GM11168 (cell line): ENCODE measurements around the gene RASSF6.
"Not testable (repeated sequence)": the region's sequence is repeated elsewhere in the genome, so short reads cannot be mapped to it uniquely, and the experiment has no call there.

Source experiments
- in situ Hi-C: fragments of 300-500 bp; cut with MboI; formaldehyde crosslinking; loops from one replicate; pipeline ENCODE4 v1.12.0; 2022; ENCODE audit warnings: low sequenced_read_pairs; ENCODE audit not compliant: unreplicated experiment

RASSF6 gene

GRCh38 chr4:73585345-73585744 is 34.9 kb downstream of the RASSF6 start:
- in situ Hi-C loops, result no loop called here

- in situ Hi-C loops, result no loop called here
Measured at GRCh38 chr4:73583666-73584065, 36.6 kb downstream of the RASSF6 start.

- in situ Hi-C loops, result no loop called here
Measured at GRCh38 chr4:73577371-73577770, 42.9 kb downstream of the RASSF6 start.

- in situ Hi-C loops, result no loop called here
Measured at GRCh38 chr4:73576381-73576780, 43.9 kb downstream of the RASSF6 start.

- in situ Hi-C loops, result no loop called here
Measured at GRCh38 chr4:73575660-73576059, 44.6 kb downstream of the RASSF6 start.

- in situ Hi-C loops, result no loop called here
Measured at GRCh38 chr4:73573794-73574528, 46.3 kb downstream of the RASSF6 start.

GRCh38 chr4:73550865-73551264 is 69.4 kb downstream of the RASSF6 start:
- in situ Hi-C loops, result not testable (repeated sequence)

GRCh38 chr4:73544620-73545019 is 75.6 kb downstream of the RASSF6 start:
- in situ Hi-C loops, result no loop called here

GRCh38 chr4:73541251-73541650 is 79.0 kb downstream of the RASSF6 start:
- in situ Hi-C loops, result no loop called here

- in situ Hi-C loops, result no loop called here
Measured at GRCh38 chr4:73540826-73541225, 79.4 kb downstream of the RASSF6 start.

- in situ Hi-C loops, result no loop called here
Measured at GRCh38 chr4:73539386-73539785, 80.8 kb downstream of the RASSF6 start.

- in situ Hi-C loops, result no loop called here
Measured at GRCh38 chr4:73538162-73538561, 82.1 kb downstream of the RASSF6 start.

- in situ Hi-C loops, result no loop called here
Measured at GRCh38 chr4:73533515-73534422, 86.5 kb downstream of the RASSF6 start.

- in situ Hi-C loops, result no loop called here
Measured at GRCh38 chr4:73528171-73528570, 92.1 kb downstream of the RASSF6 start.

- in situ Hi-C loops, result no loop called here
Measured at GRCh38 chr4:73527196-73527595, 93.0 kb downstream of the RASSF6 start.

- in situ Hi-C loops, result no loop called here
Measured at GRCh38 chr4:73525611-73526010, 94.6 kb downstream of the RASSF6 start.

GRCh38 chr4:73523126-73523525 is 97.1 kb downstream of the RASSF6 start:
- in situ Hi-C loops, result no loop called here
